B cell (primary cell): ENCODE data around the gene ZNF641.

Experiments
- EZH2 ChIP-seq: IDR thresholded peaks from 2 replicates; pipeline ENCODE4 v1.6.1; 2012; ENCODE audit warnings: borderline replicate concordance, low read depth, mild to moderate bottlenecking, moderate library complexity, low read length; ENCODE audit not compliant: insufficient read depth, poor library complexity, severe bottlenecking
- TF ChIP-seq, protein P1 (sequence below): fragments of 200-600 bp; IDR thresholded peaks from one replicate; pipeline ENCODE4 v1.8.0; 2022; ENCODE audit warnings: antibody characterized with exemption, mild to moderate bottlenecking

GRCh38 chr12:48296586-48297282 lies 54.0 kb downstream of the ZNF641 start:
- TF ChIP-seq, protein P1, sequence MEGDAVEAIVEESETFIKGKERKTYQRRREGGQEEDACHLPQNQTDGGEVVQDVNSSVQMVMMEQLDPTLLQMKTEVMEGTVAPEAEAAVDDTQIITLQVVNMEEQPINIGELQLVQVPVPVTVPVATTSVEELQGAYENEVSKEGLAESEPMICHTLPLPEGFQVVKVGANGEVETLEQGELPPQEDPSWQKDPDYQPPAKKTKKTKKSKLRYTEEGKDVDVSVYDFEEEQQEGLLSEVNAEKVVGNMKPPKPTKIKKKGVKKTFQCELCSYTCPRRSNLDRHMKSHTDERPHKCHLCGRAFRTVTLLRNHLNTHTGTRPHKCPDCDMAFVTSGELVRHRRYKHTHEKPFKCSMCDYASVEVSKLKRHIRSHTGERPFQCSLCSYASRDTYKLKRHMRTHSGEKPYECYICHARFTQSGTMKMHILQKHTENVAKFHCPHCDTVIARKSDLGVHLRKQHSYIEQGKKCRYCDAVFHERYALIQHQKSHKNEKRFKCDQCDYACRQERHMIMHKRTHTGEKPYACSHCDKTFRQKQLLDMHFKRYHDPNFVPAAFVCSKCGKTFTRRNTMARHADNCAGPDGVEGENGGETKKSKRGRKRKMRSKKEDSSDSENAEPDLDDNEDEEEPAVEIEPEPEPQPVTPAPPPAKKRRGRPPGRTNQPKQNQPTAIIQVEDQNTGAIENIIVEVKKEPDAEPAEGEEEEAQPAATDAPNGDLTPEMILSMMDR = no peak
- no peak for TF ChIP-seq EZH2
